WERI-Rb-1 (cell line): Measurements from ENCODE around the gene ITGA11.

ENCODE experiments used
- DNase-seq: peaks from one replicate; pipeline ENCODE4 v3.0.0-alpha.2; 2020
- H3K27ac ChIP-seq: fragments of 250-450 bp; sonication (Bioruptor Pico); 2 replicates; pipeline ENCODE4 v1.5.1; 2020; ENCODE audit warnings: mild to moderate bottlenecking, moderate library complexity
- H3K27me3 ChIP-seq: fragments of 250-450 bp; sonication (Bioruptor Pico); 2 replicates; pipeline ENCODE4 v1.5.1; 2021; ENCODE audit warnings: mild to moderate bottlenecking, low read depth, moderate library complexity; ENCODE audit not compliant: insufficient read depth, severe bottlenecking
- H3K36me3 ChIP-seq: fragments of 250-450 bp; sonication (Bioruptor Pico); 2 replicates; pipeline ENCODE4 v1.5.1; 2020; ENCODE audit warnings: mild to moderate bottlenecking, moderate library complexity
- H3K4me3 ChIP-seq: 2 replicates; pipeline ENCODE4 v1.5.1; 2011; ENCODE audit warnings: low read depth, mild to moderate bottlenecking, control low read depth, low read length
- H3K9me3 ChIP-seq: fragments of 250-450 bp; sonication (Bioruptor Pico); 2 replicates; pipeline ENCODE4 v1.5.1; 2021; ENCODE audit warnings: mild to moderate bottlenecking, moderate library complexity; ENCODE audit not compliant: severe bottlenecking
- CTCF ChIP-seq: IDR thresholded peaks from 2 replicates; pipeline ENCODE4 v1.5.1; 2011; ENCODE audit warnings: low read depth, mild to moderate bottlenecking, control low read depth, inconsistent platforms, low read length

Gene ITGA11

DNA sequence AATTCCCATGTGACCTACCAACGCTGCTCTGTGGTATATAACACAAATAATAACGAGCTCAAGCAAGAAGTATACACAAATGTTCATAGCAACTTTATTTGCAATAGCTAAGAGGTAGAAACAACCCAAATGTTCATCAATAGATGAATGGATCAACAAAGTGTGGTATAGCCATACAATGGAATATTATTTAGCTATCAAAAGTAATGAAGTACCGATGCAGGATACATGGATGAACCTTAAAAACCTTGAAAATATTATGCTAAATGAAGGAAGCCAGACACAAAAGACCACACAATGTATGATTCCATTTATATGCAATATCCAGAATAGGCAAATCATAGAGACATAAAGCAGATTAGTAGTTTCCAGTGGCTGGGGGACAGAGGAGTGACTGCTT lies 170.0 kb downstream of the ITGA11 start:
- DNase-seq, result no peak
- Histone ChIP-seq H3K9me3 (no peaks in the 10 kb centered on the region), H3K36me3 (no peaks in the 10 kb centered on the region), H3K27me3 (no peaks in the 10 kb centered on the region), H3K4me3 (no peak overlapping the region), H3K27ac (no peak overlapping the region)
- TF ChIP-seq CTCF, result no peak

DNA sequence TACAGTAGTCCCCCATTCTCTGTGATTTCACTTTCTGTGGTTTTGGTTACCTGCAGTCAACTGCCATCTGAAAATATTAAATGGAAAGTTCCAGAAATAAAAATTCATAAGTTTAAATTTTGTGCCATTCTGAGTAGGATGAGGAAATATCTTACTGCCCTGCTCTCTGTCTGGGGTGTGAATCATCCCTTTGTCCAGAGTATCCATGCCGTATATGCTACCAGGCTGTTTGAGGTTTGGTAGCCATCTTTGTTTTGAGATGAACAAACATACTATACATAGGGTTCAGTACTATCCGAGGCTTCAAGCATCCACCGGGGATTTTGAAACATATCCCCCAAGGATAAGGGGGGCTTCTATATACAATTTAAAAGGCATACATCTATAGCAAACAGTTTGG lies 170.7 kb downstream of the ITGA11 start:
- DNase-seq, result no peak
- Histone ChIP-seq H3K27ac (no peak overlapping the region), H3K9me3 (no peaks in the 10 kb centered on the region), H3K36me3 (no peaks in the 10 kb centered on the region), H3K27me3 (no peaks in the 10 kb centered on the region), H3K4me3 (no peak overlapping the region)
- TF ChIP-seq CTCF, result no peak

- no peak for DNase-seq
- Histone ChIP-seq H3K9me3 (no peaks in the 10 kb centered on the region), H3K4me3 (no peak overlapping the region), H3K27me3 (no peaks in the 10 kb centered on the region), H3K36me3 (no peaks in the 10 kb centered on the region), H3K27ac (no peak overlapping the region)
- no peak for TF ChIP-seq CTCF
Measured at GRCh38 chr15:68259883-68260282, 172.1 kb downstream of the ITGA11 start.

DNA sequence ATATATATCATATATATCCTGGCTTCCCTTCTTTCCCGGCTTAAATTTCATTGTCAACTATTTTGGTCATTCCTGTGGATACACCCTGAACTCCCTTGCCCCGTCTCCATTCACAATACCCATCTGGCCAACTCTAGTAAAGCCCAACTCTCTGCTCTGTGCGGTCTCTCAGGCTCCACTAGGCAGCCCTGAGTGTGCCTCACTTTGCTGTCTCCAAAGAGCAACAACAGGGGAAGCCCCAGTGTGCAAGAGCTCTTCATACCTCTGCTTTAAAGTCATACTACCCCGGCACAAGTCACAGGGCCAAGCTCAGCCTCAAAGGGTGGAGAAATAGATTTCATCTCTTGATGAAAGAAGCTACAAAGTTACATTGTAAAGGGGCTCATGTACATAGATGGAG lies 173.3 kb downstream of the ITGA11 start:
- Histone ChIP-seq H3K27me3 (no peaks in the 10 kb centered on the region), H3K9me3 (no peaks in the 10 kb centered on the region), H3K27ac (no peak overlapping the region), H3K4me3 (no peak overlapping the region), H3K36me3 (no peaks in the 10 kb centered on the region)
- DNase-seq, result no peak
- no peak for TF ChIP-seq CTCF

- DNase-seq, result peak; percentile 80
- Histone ChIP-seq H3K27ac (peak overlapping the region; percentile 45), H3K27me3 (no peaks in the 10 kb centered on the region), H3K4me3 (peak overlapping the region; percentile 32), H3K36me3 (no peaks in the 10 kb centered on the region), H3K9me3 (no peaks in the 10 kb centered on the region)
- no peak for TF ChIP-seq CTCF
Measured at GRCh38 chr15:68256675-68257450, 175.1 kb downstream of the ITGA11 start.

DNA sequence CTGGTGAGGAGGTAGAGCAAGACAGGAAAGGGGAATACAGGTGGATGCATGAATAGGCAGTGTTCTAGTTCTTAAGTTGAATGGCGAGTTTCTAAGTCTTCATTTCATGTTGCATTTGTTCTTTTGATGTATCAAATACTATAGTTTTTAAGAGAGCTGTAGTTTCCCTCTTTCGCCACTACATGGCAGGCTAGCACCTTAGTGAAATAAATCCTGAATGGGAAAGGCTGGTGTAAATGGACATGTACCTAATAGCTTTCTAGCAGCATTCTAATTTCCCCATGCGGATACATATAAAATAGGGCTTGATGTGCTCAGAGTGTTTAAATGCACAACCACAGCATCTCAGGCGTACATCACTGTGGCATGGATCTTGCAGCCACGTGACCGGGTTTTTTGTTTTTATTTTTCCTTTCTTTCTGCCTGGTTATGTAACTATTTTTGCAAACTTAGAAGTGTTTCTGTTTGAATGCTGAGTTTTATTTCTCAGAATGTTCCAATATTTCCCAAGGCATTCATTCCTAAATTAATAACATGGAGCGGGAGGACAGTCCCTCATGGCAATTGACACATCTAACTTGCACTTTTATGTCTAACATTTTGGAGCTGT lies 178.9 kb downstream of the ITGA11 start:
- no peak overlapping the region for H3K4me3 ChIP-seq
- H3K36me3 ChIP-seq, result no peaks in the 10 kb centered on the region
- H3K27me3 ChIP-seq, result no peaks in the 10 kb centered on the region
- H3K9me3 ChIP-seq, result peaks cover 7% of the 10 kb centered on the region
- DNase-seq, result peak; percentile 49
- no peak overlapping the region for H3K27ac ChIP-seq
- TF ChIP-seq CTCF, result peak; percentile 59
